GM10266 (cell line): ENCODE measurements around the gene DCDC2B.

Source experiments
- DNase-seq: peaks from one replicate; pipeline ENCODE4 v3.0.0; 2012; ENCODE audit errors: extremely low spot score
- TF ChIP-seq, protein P1 (sequence below): IDR thresholded peaks from 2 replicates; pipeline ENCODE4 v1.5.1; 2012; ENCODE audit warnings: mild to moderate bottlenecking, low read depth; ENCODE audit not compliant: control insufficient read depth, insufficient read depth; ENCODE audit errors: missing control alignments

The DCDC2B gene

DNA sequence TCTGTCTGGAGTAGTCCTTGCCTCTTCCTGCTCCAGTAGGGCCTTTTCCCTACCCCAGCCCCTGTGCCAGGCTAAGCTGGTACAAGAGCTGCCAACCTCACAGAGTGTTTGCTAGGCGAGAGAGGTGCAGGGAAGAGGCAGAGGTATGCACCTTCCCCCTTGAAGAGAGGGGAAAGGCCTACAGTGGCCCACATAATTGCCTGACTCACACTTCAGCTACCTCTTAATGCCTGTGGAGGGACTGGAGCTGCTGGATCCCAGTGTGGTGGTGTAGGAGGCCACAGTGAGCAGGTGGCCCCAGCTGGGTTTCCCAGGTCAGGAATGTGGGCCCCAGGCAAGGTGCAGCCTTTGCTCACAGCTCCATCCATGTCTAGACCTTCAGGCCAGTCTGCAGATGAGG, 11.8 kb upstream of the DCDC2B start:
- TF ChIP-seq, protein P1, sequence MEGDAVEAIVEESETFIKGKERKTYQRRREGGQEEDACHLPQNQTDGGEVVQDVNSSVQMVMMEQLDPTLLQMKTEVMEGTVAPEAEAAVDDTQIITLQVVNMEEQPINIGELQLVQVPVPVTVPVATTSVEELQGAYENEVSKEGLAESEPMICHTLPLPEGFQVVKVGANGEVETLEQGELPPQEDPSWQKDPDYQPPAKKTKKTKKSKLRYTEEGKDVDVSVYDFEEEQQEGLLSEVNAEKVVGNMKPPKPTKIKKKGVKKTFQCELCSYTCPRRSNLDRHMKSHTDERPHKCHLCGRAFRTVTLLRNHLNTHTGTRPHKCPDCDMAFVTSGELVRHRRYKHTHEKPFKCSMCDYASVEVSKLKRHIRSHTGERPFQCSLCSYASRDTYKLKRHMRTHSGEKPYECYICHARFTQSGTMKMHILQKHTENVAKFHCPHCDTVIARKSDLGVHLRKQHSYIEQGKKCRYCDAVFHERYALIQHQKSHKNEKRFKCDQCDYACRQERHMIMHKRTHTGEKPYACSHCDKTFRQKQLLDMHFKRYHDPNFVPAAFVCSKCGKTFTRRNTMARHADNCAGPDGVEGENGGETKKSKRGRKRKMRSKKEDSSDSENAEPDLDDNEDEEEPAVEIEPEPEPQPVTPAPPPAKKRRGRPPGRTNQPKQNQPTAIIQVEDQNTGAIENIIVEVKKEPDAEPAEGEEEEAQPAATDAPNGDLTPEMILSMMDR = no peak
- no peak for DNase-seq

DNA sequence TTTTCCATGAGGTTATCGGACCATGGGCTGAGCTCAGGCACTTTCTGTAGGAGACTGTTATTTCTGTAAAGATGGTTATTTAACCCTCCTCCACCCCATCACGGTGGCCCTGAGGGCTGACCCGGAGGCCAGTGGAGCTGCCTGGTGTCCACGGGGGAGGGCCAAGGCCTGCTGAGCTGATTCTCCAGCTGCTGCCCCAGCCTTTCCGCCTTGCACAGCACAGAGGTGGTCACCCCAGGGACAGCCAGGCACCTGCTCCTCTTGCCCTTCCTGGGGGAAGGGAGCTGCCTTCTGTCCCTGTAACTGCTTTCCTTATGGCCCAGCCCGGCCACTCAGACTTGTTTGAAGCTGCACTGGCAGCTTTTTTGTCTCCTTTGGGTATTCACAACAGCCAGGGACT, 11.1 kb upstream of the DCDC2B start:
- DNase-seq = no peak
- TF ChIP-seq, protein P1 = no peak

DNA sequence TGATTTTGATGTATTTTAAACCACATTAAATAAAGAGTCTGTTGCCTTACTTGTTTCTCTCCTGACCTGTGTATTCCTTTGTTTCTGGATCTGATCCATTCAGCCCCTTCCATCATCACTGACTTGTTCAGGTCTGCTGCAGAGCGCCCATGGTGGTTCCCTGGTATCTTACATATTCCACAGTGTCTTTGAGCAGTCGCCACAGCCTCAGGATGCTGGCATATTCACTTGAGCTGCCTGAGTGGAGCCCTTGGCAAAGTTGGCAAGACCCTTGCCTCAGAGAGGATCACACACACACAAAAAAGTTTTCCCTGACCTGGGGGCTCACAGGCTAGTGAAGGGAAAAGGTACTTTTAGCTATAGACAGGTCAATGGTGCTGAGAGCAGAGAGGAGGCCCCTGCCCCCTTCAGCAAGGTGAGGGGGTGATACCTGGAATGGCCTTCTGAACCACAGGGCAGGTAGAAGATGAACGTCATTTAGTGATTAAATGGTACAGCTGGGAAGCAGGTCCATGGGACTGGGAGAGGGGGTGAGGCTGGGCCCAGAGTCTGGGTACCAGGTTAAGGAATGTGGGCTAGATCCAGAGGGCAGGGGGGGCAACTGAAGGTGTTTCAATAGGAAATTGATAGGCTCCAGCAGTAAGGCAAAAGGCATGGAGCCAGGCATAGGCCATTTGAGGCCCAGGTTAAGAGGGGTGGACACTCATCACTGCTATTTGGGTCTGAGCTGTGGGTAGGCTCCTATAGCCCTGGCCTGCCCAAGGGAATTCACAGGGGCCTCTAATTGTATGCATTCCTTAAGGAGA, 10.4 kb upstream of the DCDC2B start:
- TF ChIP-seq, protein P1 = no peak
- no peak for DNase-seq

DNA sequence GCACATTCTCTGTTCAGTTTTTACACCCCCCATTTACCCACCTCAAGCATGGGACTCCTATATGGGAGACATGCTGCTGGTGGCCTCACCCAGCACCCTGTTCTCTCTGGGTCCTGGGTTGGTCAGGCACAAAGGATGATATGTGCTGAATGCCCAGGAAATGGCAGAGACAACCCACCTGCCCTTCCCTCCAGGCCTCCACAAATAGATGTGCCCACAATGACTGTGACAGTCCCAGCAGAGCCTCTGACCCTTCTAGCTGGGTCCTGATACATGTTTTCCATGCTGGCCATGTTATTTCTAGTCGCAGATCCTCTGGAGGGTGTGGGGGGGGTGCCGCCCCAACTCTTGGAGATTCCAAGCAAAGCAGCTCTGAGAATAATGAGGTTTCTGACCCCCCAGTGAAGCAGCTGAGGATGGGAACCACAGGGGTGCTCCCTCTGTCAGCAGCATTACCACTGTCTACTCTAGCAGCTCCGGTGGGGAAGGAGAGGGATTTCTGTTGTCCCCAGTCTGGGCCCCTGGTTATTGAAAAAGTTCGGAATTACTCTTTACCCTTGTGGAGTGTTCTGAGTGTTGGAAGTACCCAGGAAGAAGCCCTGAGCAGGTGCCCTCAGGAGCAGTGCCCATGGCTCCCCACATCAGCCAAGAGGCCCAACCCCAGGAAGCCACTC, 9.7 kb upstream of the DCDC2B start:
- no peak for DNase-seq
- TF ChIP-seq, protein P1 = no peak

DNA sequence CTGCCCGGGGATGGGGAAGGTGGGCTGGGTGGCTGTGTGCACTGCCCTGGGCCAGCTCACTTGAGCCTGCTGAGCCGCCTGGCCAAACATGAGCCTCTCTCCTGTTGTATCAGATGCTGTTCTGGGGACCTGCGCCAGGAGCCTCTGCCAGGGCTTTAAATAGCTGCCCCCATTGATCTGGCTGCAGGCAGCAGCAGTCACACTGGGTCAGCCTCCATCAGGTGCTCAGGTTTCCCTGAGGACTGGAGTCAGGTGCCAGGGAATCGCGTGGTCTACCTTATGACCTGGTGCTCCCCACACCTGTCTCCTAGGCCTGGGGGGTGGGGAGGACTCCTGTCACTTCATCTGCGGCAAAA, 9.2 kb upstream of the DCDC2B start:
- TF ChIP-seq, protein P1 = no peak
- DNase-seq = no peak

DNA sequence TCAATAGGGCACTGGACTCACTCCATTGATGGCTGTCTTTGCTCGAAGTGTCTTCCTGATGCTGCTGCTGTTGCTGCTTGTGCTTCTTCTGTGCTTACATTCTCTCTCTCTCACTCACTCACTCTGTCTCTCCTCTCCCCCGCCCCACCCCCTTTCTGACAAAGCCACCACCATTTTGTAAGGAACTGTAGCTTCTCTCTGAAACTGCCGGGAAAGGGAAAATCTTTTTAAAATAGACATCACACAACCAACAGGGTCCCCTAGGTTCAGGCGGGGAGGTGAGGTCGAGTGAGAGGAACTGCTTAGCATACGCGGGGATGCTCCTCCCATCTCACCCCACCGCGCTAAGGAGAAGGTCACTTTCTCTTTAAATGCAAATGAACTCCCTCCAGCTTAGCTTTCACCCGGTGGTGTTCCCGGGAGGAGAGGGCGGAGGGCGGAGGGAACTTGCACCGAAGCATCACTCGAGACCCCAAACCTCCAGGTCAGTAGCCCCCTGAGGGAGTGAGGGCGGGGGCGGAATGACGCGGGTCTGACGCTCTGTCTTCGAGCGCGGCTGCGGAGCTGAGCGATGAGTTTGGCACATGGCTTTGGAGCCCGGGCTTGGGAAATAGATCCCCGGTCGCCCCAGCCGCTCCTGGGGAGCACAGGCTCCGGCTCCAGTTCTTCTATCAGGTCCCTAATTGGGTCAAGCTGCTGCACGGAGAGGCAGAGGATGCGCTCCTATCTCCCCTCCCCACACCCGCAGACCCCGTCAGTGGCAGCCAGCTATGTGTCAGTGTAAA, 8.5 kb upstream of the DCDC2B start, which contains the start of gene CCDC28B:
Gene CCDC28B (plus strand): TSS at position 370 of the 785 bp plus-strand sequence. CDS start 1,341 bp downstream, outside the sequence.
- peak; percentile 64 for DNase-seq
- TF ChIP-seq, protein P1 = no peak
